LHCN-M2 (cell line): Measurements from ENCODE around the gene KIF21A. TPM values are rescaled to one million over a fixed set of nuclear protein-coding genes. Genes with fewer than 3 reads are reported as not detected.
A peak's percentile ranks its signal among the peaks of the same experiment; 100 is the strongest.

Source experiments
- DNase-seq: peaks from one replicate; pipeline ENCODE4 v3.0.0-alpha.2; 2012; ENCODE audit warnings: low read depth
- total RNA-seq: library from RNA; depleted of rRNA; stranded (reverse); fragments of >200 nt; gene quantifications from 2 replicates; pipeline ENCODE4 v1.2.3, GENCODE V29; 2014

The KIF21A gene
- total RNA-seq, 1 experiment from 2014 or later = 2.7 TPM

GRCh38 chr12:39431002-39431796 lies 11.7 kb downstream of the KIF21A start:
- DNase-seq = no peak

- no peak for DNase-seq
Observed at GRCh38 chr12:39429809-39430208, 13.1 kb downstream of the KIF21A start.

- DNase-seq = peak; percentile 3
Observed at GRCh38 chr12:39427360-39427808, 15.5 kb downstream of the KIF21A start.

- peak; percentile 10 for DNase-seq
Observed at GRCh38 chr12:39426636-39427240, 16.2 kb downstream of the KIF21A start.

- DNase-seq = peak; percentile 6
Observed at GRCh38 chr12:39420043-39420442, 22.9 kb downstream of the KIF21A start.

- DNase-seq = no peak
Observed at GRCh38 chr12:39419471-39419870, 23.4 kb downstream of the KIF21A start.

- DNase-seq = no peak
Observed at GRCh38 chr12:39417916-39418315, 25.0 kb downstream of the KIF21A start.

GRCh38 chr12:39413836-39414771 lies 28.8 kb downstream of the KIF21A start:
- DNase-seq = no peak

- DNase-seq = no peak
Observed at GRCh38 chr12:39412210-39412609, 30.7 kb downstream of the KIF21A start.

- DNase-seq = no peak
Observed at GRCh38 chr12:39406262-39406661, 36.7 kb downstream of the KIF21A start.

- DNase-seq = no peak
Observed at GRCh38 chr12:39405580-39405979, 37.3 kb downstream of the KIF21A start.

GRCh38 chr12:39404000-39404399 lies 38.9 kb downstream of the KIF21A start:
- DNase-seq = no peak

GRCh38 chr12:39403376-39403775 lies 39.5 kb downstream of the KIF21A start:
- no peak for DNase-seq

- DNase-seq = no peak
Observed at GRCh38 chr12:39402922-39403321, 40.0 kb downstream of the KIF21A start.

- no peak for DNase-seq
Observed at GRCh38 chr12:39401459-39401858, 41.5 kb downstream of the KIF21A start.

- DNase-seq = no peak
Observed at GRCh38 chr12:39395866-39396265, 47.1 kb downstream of the KIF21A start.

GRCh38 chr12:39393890-39394289 lies 49.0 kb downstream of the KIF21A start:
- no peak for DNase-seq

- no peak for DNase-seq
Observed at GRCh38 chr12:39393179-39393578, 49.7 kb downstream of the KIF21A start.

GRCh38 chr12:39392154-39392925 lies 50.6 kb downstream of the KIF21A start:
- no peak for DNase-seq

- DNase-seq = no peak
Observed at GRCh38 chr12:39390752-39391151, 52.2 kb downstream of the KIF21A start.
